HG03066 (cell line): Measurements from ENCODE around the gene SRF.

Source experiments
- ATAC-seq: cut with Tn5 transposase; IDR thresholded peaks from one replicate; pipeline ENCODE4 v1.9.1; 2021; ENCODE audit warnings: low read depth; ENCODE audit not compliant: unreplicated experiment

SRF gene

DNA sequence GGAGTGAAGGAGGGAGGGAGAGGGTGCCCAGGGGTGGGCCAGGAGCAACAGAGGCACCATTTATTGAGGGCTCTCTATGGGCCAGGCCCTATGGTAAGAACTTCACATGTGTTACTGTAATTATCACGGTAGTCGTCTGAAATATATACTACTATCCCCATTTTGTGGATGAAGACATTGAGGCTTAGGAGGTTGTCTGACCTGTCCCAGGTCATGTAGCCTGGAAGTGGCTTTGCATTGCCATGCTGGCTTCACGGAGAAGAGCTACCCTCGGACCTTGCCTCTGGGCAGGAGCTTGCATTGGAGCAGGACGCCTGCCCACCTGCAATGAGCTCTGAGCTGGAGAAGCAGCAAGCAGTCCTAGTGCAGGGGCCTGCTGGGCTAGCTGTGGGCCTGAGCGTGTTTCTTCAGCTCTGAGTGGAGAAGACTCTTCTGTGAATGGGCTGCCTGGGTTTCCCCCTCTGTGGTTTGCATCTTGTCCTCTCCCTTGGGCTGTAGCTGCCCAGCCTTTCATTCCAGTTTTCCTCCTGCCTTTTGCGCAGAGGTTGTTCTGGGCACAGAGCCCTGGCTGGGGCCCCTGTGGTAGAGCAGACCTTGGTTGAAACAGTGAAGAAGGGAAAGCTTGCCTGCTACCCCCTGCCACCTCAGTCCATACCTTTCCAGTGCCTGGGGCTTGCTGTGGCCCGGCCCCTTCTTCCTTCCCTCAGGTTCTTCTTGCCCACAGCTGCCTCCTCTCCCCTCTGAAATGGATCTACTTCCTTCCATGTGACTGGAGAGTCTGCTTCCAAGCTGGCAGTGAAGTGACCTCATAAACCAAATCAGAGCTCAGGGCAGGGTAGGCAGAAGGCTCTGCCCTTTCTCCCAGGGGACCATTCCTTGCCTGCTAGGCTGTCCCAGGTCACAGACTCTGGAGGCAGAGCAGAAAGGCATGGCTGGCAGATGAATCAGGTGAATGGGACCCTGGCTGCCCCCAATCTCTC lies 24.1 kb upstream of the SRF start:
- no peak for ATAC-seq

DNA sequence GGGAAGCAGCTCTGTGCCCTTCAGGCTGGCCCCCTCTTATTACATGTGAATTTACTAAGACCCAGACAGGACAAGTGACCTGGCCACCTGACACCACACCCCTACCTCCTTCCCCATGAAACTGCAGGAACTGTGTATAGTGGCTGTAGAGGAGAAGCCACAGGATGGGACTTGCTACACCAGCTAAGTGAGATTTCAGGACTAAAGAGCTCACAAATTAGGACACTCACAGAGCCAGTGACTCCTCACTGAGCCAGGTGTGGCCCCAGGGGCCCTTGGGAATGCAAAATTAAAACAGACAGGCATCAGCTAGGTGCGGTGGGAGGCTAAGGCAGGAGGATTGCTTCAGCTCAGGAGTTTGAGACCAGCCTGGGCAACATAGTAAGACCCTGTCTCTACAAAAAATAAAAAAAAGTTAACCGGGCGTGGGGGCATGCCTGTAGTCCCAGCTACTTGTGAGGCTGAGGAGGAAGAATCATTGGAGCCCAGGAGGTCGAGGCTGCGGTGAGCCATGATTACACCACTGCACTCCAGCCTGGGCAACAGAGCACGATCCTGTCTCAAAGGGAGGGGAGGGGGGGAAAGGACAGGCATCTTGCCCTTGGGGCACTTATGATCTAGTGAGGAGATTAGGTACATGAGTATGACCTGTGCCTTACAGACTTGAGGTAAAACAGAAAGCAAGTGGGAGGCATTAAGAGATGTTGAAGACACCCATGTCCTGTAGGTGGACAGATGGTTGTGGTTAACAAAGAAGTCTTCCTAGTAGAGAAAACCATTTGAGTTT lies 23.2 kb upstream of the SRF start:
- no peak for ATAC-seq

DNA sequence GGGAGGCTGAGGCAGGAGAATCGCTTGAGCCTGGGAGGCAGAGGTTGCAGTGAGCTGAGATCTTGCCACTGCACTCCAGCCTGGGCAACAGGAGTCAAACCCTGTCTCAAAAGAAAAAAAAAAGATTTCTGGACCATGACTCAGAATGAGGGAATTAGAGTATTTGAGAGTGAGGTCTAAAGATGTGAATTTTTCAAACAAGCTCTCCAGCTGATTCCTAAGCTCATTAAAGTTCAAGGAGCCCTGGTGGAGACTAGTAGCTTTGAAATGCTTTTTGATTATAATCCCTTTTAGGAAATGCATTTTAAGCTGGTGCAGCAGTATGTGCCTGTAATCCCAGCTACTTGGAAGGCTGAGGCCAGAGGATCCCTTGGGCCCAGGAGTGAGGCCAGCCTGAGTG lies 21.8 kb upstream of the SRF start:
- ATAC-seq, result no peak

DNA sequence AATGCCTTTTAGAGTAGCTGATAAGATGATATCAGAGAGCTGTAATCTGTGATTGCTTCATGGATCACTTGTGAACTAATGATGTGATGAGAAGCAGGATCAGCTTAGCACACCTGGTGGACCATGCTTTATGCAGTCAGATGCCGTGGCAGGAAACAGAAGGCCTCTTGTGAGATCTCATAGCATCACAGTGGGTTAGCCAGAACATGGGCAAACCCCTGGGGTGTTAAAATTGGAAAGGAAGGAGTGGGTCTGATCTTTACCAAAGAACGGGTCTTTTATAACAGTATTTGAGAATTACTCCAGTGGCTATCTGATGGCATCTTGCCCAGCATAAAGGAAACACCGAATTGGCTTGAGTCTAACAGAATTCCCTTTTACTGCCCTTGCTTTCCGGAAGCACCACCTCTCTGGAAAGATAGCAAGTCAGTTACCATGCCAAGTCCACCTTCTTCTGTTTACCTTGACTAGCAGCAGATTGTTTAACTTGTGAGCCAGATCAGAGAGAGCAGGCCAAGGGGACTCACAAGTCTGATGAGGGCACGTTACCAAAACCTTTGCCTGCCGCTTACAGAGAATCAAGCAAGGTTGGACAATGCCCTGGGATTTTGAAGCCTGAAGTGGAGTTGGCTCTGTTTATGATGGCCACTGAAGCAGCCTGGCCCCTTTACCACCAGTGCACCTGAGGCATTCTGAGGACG lies 20.9 kb upstream of the SRF start:
- no peak for ATAC-seq

DNA sequence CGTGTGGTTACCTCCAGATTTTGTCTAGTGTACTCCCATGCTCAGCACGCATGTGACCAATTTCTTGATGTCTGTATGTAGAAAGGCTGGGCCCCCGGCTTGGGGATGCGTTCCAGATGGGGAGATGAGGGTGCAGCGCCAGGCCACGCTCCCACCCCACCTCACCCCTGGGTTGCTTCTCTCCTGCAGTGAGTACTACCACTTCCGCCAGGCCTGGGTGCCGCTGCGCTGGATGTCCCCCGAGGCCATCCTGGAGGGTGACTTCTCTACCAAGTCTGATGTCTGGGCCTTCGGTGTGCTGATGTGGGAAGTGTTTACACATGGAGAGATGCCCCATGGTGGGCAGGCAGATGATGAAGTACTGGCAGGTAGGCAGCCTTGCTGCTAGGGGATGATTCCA lies 11.5 kb upstream of the SRF start:
- ATAC-seq, result no peak

DNA sequence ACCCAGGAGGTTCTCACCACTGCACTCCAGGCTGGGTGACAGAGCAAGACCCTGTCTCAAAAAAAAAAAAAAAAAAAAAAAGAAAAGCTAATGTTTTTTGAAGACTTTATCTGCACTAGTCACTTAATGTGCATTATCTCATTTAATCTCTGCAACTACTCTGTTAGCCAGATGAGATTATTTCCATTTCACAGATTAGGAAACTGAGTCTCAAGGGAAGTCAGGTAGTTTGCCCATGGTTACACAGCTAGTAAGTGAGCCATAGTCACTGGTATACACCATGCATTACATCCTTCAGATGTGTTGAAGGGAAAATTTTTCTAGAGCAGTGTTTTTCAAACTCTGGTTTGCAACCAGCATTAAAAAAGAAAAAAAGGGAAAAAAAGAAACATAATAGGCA lies 7.2 kb upstream of the SRF start:
- no peak for ATAC-seq

DNA sequence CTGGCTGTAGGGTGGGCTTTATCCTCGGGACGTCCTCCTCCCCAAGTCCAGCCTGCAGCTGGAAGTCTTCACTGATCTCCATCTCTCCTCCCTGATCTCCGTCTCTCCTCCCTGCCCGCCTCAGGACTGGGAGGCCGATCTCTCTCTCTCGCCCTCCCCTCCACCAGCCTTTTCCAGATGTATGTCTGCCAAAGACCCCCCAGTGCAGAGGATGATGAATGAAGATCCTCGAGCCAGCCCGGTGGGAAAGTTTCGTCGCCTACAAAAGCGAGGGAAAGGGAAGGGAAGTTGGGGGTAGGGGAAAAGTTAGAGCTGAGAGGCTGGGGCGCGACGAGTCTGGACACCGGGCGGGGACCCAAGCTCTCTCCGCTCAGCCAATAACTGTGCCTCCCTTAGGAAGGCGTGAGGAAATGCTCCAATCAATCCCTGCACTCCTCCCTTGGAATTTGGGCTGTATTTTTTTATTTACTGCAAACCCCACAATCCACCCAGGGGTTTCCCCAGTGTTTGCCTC lies 595 bp upstream of the SRF start:
- no peak for ATAC-seq

DNA sequence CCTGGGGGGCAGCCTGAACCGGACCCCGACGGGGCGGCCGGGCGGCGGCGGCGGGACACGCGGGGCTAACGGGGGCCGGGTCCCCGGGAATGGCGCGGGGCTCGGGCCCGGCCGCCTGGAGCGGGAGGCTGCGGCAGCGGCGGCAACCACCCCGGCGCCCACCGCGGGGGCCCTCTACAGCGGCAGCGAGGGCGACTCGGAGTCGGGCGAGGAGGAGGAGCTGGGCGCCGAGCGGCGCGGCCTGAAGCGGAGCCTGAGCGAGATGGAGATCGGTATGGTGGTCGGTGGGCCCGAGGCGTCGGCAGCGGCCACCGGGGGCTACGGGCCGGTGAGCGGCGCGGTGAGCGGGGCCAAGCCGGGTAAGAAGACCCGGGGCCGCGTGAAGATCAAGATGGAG lies 636 bp downstream of the SRF start:
- ATAC-seq, result no peak

DNA sequence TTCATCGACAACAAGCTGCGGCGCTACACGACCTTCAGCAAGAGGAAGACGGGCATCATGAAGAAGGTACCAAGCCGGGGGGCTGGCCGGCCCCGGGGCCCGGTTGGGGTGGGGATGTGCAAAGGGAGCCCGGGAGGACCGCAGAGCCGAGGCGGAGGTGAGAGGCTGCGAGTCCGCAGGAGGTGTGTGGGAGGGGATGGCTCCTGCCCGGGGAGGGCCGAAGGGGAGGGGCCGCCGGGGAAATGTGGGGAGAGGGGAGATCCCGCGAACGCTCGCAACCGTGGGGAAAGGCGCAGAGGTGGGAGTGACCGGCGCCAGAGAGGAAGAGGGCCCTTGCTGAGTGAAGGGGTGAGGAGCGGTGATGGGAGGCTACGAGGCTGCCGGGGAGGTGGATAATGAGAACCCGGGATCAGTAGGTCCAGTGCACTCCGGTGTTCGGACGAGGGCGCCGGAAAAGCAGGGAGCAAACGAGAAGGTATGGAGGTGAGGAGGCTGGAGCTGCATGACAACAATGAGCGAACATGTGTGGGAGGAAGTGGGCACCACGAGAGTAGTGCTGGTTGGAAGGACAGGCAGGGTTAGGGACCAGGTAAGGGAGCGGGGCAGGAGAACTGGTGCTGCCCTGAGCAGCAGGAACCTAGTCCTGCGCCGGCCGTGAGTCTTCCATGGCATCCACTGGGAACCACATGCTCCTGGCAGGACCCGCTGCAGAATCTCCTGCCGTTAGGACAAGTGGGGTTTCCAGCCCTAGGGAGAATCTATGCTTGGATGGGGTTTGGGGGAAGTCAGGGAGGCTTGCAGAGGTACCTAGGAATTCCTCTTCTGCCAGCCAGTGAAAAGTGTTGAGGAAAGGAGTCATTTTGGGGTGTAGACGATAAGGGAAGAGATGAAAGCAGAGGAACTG lies 1.3 kb downstream of the SRF start:
- ATAC-seq, result no peak

DNA sequence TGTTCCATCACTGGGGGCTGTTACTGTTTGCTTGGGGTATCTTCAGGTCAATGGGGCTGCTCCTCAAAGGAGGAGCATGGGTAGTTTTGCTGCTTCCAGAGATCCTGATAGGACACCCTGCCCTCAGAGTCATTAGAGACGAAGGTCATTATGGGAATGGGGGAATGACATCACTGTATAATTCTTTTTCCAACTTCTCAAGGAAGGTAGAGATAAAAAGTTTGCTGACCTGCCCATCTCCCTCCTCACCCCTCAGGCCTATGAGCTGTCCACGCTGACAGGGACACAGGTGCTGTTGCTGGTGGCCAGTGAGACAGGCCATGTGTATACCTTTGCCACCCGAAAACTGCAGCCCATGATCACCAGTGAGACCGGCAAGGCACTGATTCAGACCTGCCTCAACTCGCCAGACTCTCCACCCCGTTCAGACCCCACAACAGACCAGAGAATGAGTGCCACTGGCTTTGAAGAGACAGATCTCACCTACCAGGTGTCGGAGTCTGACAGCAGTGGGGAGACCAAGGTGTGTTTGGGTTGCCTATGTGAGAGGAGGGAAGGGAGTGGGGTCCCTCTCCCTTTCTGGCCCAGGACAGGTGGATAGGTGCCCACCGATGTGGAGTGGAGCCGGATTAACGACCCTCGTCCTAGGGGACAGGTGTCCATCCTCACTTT lies 2.7 kb downstream of the SRF start:
- no peak for ATAC-seq

DNA sequence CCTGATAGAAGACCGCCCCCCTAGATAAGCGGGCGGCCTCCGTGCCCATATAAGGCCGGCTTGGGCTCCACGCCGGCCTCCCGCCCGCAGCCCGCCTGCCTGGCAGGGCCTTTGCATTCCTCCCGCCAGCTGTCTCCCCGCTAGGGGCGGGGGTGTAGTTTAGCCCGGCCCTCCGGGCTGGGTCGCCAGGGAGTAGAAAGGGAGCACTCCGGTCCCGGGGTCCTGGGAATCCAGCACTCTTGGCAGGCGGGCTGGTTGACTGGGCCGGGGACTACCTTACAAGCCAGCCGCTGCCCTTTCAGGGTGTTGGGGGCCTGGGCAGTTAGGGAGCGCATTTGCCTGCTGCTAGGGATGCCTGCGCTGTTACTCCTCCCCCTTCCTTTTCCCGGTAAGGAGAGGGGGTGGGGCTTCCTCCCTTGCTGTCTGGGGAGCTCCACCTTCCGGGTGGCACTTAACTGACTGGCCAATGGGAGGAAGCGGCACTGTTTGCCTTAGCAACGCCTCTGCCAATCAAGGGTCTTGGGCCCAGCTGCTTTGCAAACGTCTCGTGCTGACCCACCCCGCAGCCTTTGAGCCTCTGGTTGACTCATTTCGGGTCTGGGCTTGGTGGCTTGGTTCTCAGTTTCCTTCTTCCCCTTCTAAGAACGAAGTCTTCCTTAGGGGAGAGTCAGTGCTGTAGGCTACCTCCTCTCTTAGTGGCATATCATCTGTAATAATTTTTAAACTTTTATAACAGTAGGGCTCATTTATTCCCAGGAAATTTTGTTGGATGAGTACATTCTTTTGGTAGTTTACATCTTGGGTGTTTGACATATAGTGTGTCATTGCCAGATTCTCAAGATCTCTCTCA lies 3.4 kb downstream of the SRF start:
- peak; percentile 69 for ATAC-seq

DNA sequence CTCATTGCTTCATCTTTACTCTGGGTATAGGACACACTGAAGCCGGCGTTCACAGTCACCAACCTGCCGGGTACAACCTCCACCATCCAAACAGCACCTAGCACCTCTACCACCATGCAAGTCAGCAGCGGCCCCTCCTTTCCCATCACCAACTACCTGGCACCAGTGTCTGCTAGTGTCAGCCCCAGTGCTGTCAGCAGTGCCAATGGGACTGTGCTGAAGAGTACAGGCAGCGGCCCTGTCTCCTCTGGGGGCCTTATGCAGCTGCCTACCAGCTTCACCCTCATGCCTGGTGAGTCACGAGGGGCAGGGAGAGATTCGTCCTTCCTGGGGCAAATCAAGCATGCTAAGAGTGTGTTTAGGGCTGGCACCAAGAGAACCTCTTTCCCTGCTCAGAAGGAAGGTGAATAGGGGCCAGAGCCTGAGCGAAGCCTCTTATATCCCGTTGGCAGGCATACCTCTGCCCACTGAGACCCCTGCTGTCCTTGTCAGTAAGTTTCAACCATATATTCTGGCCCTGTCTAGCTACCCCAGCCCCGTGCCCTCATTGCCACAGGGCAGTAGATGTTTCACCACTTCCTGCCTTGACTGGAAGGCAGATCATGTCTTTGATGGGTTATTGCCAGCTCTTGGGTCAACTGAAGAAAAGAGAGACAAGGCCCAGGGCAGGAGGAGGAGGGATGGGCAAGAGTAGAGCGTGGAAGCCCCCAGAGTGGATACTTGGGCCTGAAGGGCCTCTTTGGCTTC lies 4.8 kb downstream of the SRF start:
- no peak for ATAC-seq

DNA sequence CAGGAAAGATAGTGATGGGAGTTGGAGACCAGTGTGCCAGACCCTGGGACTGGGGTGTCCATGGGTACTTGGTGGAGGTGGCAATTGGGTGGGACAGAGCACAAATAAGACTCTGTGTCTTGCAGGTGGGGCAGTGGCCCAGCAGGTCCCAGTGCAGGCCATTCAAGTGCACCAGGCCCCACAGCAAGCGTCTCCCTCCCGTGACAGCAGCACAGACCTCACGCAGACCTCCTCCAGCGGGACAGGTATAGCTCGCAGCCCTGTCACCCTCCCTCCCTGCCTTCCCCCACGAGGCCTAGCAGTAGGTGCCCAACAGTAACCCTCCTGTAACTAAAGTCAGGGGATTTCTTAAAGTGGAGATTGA lies 5.3 kb downstream of the SRF start:
- ATAC-seq, result no peak

DNA sequence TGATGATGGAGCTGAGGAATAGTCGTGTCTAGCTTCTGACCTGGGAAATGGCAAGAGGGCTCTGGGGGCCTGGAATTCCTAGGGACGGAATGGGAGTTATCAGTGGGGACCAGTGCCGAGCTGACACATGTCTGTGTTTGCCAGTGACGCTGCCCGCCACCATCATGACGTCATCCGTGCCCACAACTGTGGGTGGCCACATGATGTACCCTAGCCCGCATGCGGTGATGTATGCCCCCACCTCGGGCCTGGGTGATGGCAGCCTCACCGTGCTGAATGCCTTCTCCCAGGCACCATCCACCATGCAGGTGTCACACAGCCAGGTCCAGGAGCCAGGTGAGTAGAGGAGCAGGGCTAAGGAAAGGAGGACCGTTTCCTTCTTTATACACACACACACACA lies 7.1 kb downstream of the SRF start:
- ATAC-seq, result no peak

DNA sequence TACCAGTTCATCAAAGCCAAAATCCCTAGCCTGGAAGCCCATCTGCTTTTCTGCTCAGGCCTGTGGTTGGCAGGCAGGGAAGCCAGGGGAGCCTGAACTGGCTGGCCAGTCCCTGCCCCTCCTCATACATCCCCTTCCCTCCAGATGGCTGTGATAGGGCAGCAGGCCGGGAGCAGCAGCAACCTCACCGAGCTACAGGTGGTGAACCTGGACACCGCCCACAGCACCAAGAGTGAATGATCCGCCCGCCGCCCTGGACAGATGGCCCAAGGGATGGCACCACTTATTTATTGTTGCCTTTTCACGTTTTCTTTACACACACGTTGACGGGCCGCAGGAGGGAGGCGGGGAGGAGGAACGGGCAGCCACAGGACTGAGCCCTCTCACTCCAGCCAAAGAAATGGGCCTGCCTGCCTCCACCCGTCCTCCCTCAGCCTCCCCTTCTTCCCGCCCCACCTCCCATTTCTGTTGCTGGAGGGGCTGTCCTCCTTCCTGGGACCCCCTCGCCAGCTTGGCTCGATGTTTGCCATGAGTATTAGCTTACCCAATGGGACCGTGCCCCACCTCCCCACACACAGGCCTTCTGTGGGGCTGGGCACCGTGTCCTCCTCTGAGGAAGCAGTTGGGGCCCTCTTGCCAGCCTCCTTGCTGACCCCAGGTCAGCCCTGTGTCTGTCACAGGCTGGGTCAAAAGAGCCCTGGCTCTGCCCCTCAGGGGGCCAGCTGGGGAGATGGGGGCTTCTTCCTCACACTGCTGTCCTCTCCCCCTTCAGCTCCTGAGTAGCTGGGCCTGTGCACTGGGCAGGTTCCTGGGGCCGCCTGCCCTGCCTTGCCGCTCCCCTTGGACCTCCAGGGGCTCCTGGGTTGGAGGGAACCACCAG lies 8.1 kb downstream of the SRF start:
- no peak for ATAC-seq

DNA sequence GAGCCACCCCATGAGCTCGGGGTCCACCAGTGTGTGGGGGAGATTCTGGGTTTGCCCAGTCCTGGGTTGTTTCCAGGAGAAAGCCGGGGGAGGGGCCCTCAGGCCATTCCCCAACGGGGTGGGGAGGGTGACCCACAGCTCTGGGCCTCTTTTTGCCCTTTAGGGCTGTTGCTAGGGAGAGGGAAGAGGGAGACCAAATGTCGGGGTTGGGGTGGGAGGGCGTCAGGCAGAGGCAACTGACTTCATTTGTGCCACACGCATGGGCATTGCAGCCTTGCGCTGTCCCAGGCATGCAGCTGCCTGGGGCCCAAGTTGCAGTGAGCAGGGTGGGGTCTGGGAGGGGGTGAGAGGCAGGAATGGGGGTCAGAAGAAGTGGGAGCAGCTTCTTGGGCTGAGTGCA lies 9.0 kb downstream of the SRF start:
- ATAC-seq, result no peak

DNA sequence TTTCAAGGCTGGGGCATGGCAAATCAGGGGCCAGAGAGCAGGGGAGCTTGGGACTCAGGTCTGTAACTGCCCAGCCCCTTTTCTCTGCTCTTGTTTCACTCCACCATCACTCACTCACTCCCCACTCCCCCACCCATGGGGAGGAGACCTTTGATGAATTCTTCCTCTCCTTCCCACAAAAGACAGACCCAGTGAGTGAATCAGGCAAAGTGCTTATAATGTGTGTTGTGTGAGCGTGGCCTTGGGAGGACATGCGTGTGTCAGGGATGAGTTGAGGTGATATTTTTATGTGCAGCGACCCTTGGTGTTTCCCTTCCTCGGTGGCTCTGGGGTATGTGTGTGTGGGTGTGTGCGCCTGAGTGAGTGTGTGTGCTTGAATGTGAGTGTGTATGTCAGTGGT lies 9.9 kb downstream of the SRF start:
- no peak for ATAC-seq
